SK-N-SH (cell line): ENCODE data around the gene ZNF253. TPM values are rescaled to one million over a fixed set of nuclear protein-coding genes. Genes with fewer than 3 reads are reported as not detected.

Source experiments
- CTCF ChIA-PET: fragments of 300-600, 350-600 bp; formaldehyde crosslinking; extraction: SDS; loops from one replicate; lab custom pipeline; 2021; lab: Yijun Ruan, JAX
- POLR2A ChIA-PET: fragments of 350-600 bp; sonication (Branson Sonifier 250); formaldehyde crosslinking; extraction: SDS; loops from one replicate; lab custom pipeline; 2020; ENCODE audit warnings: antibody characterized with exemption, inconsistent platforms; lab: Yijun Ruan, JAX
- DNase-seq: peaks from one replicate; pipeline ENCODE4 v3.0.0; 2012
- H2AFZ ChIP-seq: fragments of 200-600 bp; sonication (generic); 2 replicates; pipeline ENCODE4 v1.8.1; 2016; ENCODE audit warnings: antibody characterized with exemption, mild to moderate bottlenecking, low read depth
- H3F3A ChIP-seq: fragments of 200-600 bp; sonication (generic); replicated peaks from 2 replicates; pipeline ENCODE3; 2016; ENCODE audit warnings: antibody characterized with exemption, mild to moderate bottlenecking; ENCODE audit not compliant: insufficient read depth
- H3K27ac ChIP-seq, 2 experiments: fragments of 200-500 bp in 1 of 2; fragments of 200-600 bp in 1 of 2; sonication (Bioruptor generic) in 1 of 2; sonication (generic), shearing (Covaris generic) in 1 of 2; 2 replicates each; pipeline versions ENCODE4 v1.5.1 to v1.6.1; 2014 to 2016; ENCODE audit warnings: low read depth in 2 of 2, inconsistent platforms in 1 of 2, low read length in 1 of 2, mild to moderate bottlenecking in 1 of 2, mixed read lengths in 1 of 2
- H3K27me3 ChIP-seq: fragments of 200-600 bp; sonication (generic), shearing (Covaris generic); 2 replicates; pipeline ENCODE4 v1.6.1; 2016; ENCODE audit warnings: mixed run types; ENCODE audit not compliant: insufficient read depth
- H3K36me3 ChIP-seq, 2 experiments: fragments of 200-500 bp in 1 of 2; fragments of 200-600 bp in 1 of 2; sonication (Bioruptor generic) in 1 of 2; sonication (generic) in 1 of 2; replicated peaks in 1 of 2; 2 replicates each; pipeline versions ENCODE3 to v1.5.1; 2014 to 2016; ENCODE audit warnings: low read length in 1 of 2, mild to moderate bottlenecking in 1 of 2; ENCODE audit not compliant: insufficient read depth in 2 of 2, control insufficient read depth in 1 of 2
- H3K4me1 ChIP-seq, 2 experiments: fragments of 200-500 bp in 1 of 2; fragments of 200-600 bp in 1 of 2; sonication (Bioruptor generic) in 1 of 2; sonication (generic), shearing (Covaris generic) in 1 of 2; 2 replicates each; pipeline versions ENCODE4 v1.5.1 to v1.6.1; 2014 to 2016; ENCODE audit warnings: low read depth in 1 of 2, low read length in 1 of 2, mixed run types in 1 of 2; ENCODE audit not compliant: insufficient read depth in 2 of 2, control insufficient read depth in 1 of 2
- H3K4me2 ChIP-seq: fragments of 200-600 bp; sonication (generic), shearing (Covaris generic); 2 replicates; pipeline ENCODE4 v1.6.1; 2017; ENCODE audit warnings: mixed run types
- H3K4me3 ChIP-seq, 2 experiments: fragments of 200-500 bp in 1 of 2; fragments of 200-600 bp in 1 of 2; sonication (Bioruptor generic) in 1 of 2; sonication (generic), shearing (Covaris generic) in 1 of 2; 2 replicates each; pipeline versions ENCODE4 v1.5.1 to v1.8.1; 2014 to 2016; ENCODE audit warnings: low read depth in 2 of 2, inconsistent platforms in 1 of 2, low read length in 1 of 2, mild to moderate bottlenecking in 1 of 2, mixed read lengths in 1 of 2, moderate library complexity in 1 of 2
- H3K79me2 ChIP-seq: fragments of 200-600 bp; sonication (generic); 2 replicates; pipeline ENCODE4 v1.8.1; 2017; ENCODE audit warnings: mild to moderate bottlenecking; ENCODE audit not compliant: insufficient read depth
- H3K9ac ChIP-seq: fragments of 200-600 bp; sonication (generic); 2 replicates; pipeline ENCODE4 v1.6.1; 2017; ENCODE audit warnings: mixed run types
- H3K9me2 ChIP-seq: fragments of 200-600 bp; sonication (generic); 2 replicates; pipeline ENCODE4 v1.6.1; 2017; ENCODE audit warnings: mixed run types
- H3K9me3 ChIP-seq: fragments of 200-600 bp; sonication (generic); 2 replicates; pipeline ENCODE4 v1.6.1; 2017; ENCODE audit warnings: mixed run types, mild to moderate bottlenecking, moderate library complexity
- H4K20me1 ChIP-seq: fragments of 200-600 bp; sonication (generic); 2 replicates; pipeline ENCODE4 v1.6.1; 2017; ENCODE audit warnings: mild to moderate bottlenecking, mixed run types; ENCODE audit not compliant: insufficient read depth
- ELF1 ChIP-seq: IDR thresholded peaks from 2 replicates; pipeline ENCODE4 v1.4.0; 2012
- EP300 ChIP-seq, 2 experiments: IDR thresholded peaks; 2 replicates each; pipeline versions ENCODE4 v1.4.0 to v1.6.1; 2012; ENCODE audit warnings: borderline replicate concordance in 1 of 2, low read depth in 1 of 2, low read length in 1 of 2
- EZH2phosphoT487 ChIP-seq: fragments of 200-600 bp; sonication (generic); IDR thresholded peaks from 2 replicates; pipeline ENCODE4 v1.6.1; 2017; ENCODE audit warnings: low read depth, mixed run types, mild to moderate bottlenecking, antibody characterized with exemption, moderate library complexity, borderline replicate concordance
- FOXJ3 ChIP-seq: sonication (generic); formaldehyde crosslinking; IDR thresholded peaks from 2 replicates; pipeline ENCODE4 v1.5.1; 2020; ENCODE audit warnings: mild to moderate bottlenecking, missing genetic modification reagents
- GABPA ChIP-seq: IDR thresholded peaks from 2 replicates; pipeline ENCODE4 v1.4.0; 2012; ENCODE audit warnings: low read depth, mild to moderate bottlenecking
- GATA2 ChIP-seq: sonication (generic); formaldehyde crosslinking; IDR thresholded peaks from 2 replicates; pipeline ENCODE4 v1.5.0; 2020; ENCODE audit warnings: mild to moderate bottlenecking, missing genetic modification reagents
- MXI1 ChIP-seq: IDR thresholded peaks from 2 replicates; pipeline ENCODE4 v1.6.1; 2012; ENCODE audit warnings: mild to moderate bottlenecking, low read depth, low read length, improper control_type of control experiment
- NFIC ChIP-seq: IDR thresholded peaks from 2 replicates; pipeline ENCODE4 v1.4.0; 2012; ENCODE audit warnings: borderline replicate concordance
- POLR2AphosphoS5 ChIP-seq: IDR thresholded peaks from 2 replicates; pipeline ENCODE4 v1.6.1; 2012; ENCODE audit warnings: low read depth, low read length
- RAD21 ChIP-seq: IDR thresholded peaks from 2 replicates; pipeline ENCODE4 v1.6.1; 2012; ENCODE audit warnings: mild to moderate bottlenecking, low read length
- RCOR1 ChIP-seq: fragments of 150-350 bp; IDR thresholded peaks from 2 replicates; pipeline ENCODE4 v1.6.1; 2017; ENCODE audit warnings: antibody characterized with exemption, low read length
- RXRA ChIP-seq: IDR thresholded peaks from 2 replicates; pipeline ENCODE4 v1.4.0; 2012; ENCODE audit warnings: low read depth, mild to moderate bottlenecking, borderline replicate concordance
- SMC3 ChIP-seq: IDR thresholded peaks from 2 replicates; pipeline ENCODE4 v1.6.1; 2012; ENCODE audit warnings: low read depth, low read length, improper control_type of control experiment
- TAF1 ChIP-seq: IDR thresholded peaks from 2 replicates; pipeline ENCODE4 v1.6.1; 2012; ENCODE audit warnings: low read depth, mild to moderate bottlenecking, low read length, moderate library complexity, borderline replicate concordance
- TEAD4 ChIP-seq: IDR thresholded peaks from 2 replicates; pipeline ENCODE4 v1.4.0; 2012; ENCODE audit warnings: mild to moderate bottlenecking, borderline replicate concordance; ENCODE audit not compliant: insufficient read depth
- YY1 ChIP-seq: IDR thresholded peaks from 2 replicates; pipeline ENCODE4 v1.4.0; 2012; ENCODE audit warnings: low read depth, mild to moderate bottlenecking
- WGBS: methylation state at CpG from one replicate; pipeline ENCODE4 v1.1.6; 2017; ENCODE audit warnings: low lambda C conversion rate; 5-methylcytosine and 5-hydroxymethylcytosine counted together
- polyA plus RNA-seq, 3 experiments: library from polyadenylated mRNA; depleted of rRNA; stranded (reverse); fragments of >200 nt; gene quantifications; 2 replicates each; pipeline ENCODE4 v1.2.3, GENCODE V29; 2012
- TF ChIP-seq, protein P1 (sequence below): fragments of 200-600 bp; sonication (generic); IDR thresholded peaks from 2 replicates; pipeline ENCODE4 v1.6.1; 2017; ENCODE audit warnings: antibody characterized with exemption, mild to moderate bottlenecking, moderate library complexity
- TF ChIP-seq, protein P2 (sequence below): IDR thresholded peaks from 2 replicates; pipeline ENCODE4 v1.4.0; 2012; ENCODE audit warnings: low read depth, borderline replicate concordance

ZNF253 gene
- polyA plus RNA-seq, 1 of the 3 experiments (the other 2 are of a cell fraction) = 0.79 TPM

DNA sequence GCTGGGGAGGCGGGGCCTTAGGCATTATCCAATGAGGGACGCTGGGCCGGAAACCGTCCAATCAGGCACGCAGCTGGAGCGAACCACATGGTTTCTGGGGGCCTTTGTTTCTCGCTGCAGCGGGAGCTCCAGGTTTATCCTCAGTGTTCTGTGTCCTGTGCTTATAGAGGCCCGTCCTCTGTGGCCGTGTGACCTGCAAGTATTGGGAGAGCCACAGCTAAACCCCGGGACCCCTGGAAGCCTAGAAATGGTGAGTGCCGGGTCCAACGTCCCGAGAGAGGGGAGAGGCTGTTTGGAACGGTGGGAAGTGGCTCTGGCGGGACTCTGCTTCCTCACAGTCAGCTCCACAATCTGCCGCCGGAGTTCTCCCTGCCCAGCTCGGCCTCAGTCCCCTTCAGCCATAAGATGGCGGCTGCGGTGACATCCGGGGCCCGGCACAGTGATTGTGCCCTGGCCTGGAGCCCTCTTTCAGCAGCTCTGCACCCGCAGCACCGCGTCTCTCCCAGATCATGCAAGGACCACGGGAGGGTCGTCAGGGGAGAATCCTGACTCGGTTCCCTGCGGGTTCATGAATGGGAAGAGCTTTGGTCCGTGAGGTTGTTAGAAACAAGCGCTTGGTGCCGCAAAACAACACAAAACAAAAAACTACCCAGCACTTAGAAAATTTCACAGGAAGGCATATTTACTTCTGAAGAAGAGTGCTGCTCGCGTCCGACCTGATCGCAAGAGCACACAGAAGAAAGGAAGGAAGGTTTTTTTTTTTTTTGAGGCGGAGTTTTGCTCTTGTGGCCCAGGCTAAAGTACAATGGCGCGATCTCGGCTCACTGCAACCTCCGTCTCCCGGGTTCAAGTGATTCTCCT lies at the start of gene ZNF253 (continued):
- TF ChIP-seq, protein P1, sequence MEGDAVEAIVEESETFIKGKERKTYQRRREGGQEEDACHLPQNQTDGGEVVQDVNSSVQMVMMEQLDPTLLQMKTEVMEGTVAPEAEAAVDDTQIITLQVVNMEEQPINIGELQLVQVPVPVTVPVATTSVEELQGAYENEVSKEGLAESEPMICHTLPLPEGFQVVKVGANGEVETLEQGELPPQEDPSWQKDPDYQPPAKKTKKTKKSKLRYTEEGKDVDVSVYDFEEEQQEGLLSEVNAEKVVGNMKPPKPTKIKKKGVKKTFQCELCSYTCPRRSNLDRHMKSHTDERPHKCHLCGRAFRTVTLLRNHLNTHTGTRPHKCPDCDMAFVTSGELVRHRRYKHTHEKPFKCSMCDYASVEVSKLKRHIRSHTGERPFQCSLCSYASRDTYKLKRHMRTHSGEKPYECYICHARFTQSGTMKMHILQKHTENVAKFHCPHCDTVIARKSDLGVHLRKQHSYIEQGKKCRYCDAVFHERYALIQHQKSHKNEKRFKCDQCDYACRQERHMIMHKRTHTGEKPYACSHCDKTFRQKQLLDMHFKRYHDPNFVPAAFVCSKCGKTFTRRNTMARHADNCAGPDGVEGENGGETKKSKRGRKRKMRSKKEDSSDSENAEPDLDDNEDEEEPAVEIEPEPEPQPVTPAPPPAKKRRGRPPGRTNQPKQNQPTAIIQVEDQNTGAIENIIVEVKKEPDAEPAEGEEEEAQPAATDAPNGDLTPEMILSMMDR = no peak
- no peak for TF ChIP-seq FOXJ3
- TF ChIP-seq GATA2 (CRISPR knock-in tag) = no peak; the same call in 1 of the 2 replicates
- peak; percentile 89 for TF ChIP-seq YY1
- TF ChIP-seq SMC3 = no peak
- TF ChIP-seq RCOR1 = no peak
- no peak for TF ChIP-seq ELF1
- no peak for TF ChIP-seq RAD21
- peak; percentile 76; the same call in 1 of the 2 replicates for TF ChIP-seq TAF1
- TF ChIP-seq EZH2phosphoT487 = no peak
- TF ChIP-seq RXRA = no peak
- TF ChIP-seq GABPA = no peak; the same call in 1 of the 2 replicates
- TF ChIP-seq EP300 (IDR thresholded peaks at IDR 0.05; ENCODE audit: borderline replicate concordance in 1 of 2, low read depth in 1 of 2, low read length in 1 of 2) = no peak

DNA sequence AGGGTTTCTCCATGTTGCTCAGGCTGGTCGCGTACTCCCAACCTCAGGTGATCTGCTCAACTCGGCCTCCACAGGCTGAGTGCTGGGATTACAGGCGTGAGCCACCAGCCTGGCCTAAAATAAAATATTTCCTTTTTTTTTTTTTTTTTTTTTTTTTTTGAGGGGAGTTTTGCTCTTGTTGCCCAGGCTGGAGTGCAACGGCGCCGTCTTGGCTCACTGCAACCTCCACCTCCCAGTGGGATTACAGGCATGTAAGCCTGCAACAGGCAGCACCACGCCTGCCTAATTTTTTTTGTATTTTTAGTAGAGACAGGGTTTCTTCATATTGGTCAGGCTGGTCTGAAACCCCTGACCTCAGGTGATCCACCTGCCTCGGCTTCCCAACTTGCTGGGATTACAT lies 49.0 kb upstream of the ZNF253 start:
- peaks cover 5% of the 10 kb centered on the region for H3F3A ChIP-seq
- no peaks in the 10 kb centered on the region for H3K27me3 ChIP-seq
- H3K27ac ChIP-seq = no peak overlapping the region
- H4K20me1 ChIP-seq = no peaks in the 10 kb centered on the region
- H3K79me2 ChIP-seq = peaks cover 93% of the 10 kb centered on the region
- H3K9ac ChIP-seq = no peak overlapping the region
- ChIA-PET POLR2A (no interaction called here), CTCF (no interaction called here)
- H3K9me2 ChIP-seq = no peaks in the 10 kb centered on the region
- H3K9me3 ChIP-seq = no peaks in the 10 kb centered on the region
- no peak for DNase-seq
- TF ChIP-seq NFIC (no peak), MXI1 (no peak), TAF1 (no peak), RXRA (no peak), ELF1 (no peak), GATA2 (CRISPR knock-in tag) (no peak), POLR2AphosphoS5 (no peak), TEAD4 (no peak)
- TF ChIP-seq, protein P1 = no peak
- TF ChIP-seq, protein P2, sequence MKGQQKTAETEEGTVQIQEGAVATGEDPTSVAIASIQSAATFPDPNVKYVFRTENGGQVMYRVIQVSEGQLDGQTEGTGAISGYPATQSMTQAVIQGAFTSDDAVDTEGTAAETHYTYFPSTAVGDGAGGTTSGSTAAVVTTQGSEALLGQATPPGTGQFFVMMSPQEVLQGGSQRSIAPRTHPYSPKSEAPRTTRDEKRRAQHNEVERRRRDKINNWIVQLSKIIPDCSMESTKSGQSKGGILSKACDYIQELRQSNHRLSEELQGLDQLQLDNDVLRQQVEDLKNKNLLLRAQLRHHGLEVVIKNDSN = no peak
- no peak overlapping the region for H2AFZ ChIP-seq
- H3K4me3 ChIP-seq = no peak overlapping the region
- no peak overlapping the region for H3K4me2 ChIP-seq
- H3K36me3 ChIP-seq = peaks cover 12 to 53% of the 10 kb centered on the region in 2 experiments
- WGBS = 92% methylated on average over 9 of the region's 9 CpGs
- H3K4me1 ChIP-seq = no peaks in the 10 kb centered on the region; a peak in 1 of 4 replicates
